Epithelial cell of proximal tubule (primary cell): ENCODE measurements around the gene KCTD13. TPM values are rescaled to one million over a fixed set of nuclear protein-coding genes. Genes with fewer than 3 reads are reported as not detected.
"Not testable (repeated sequence)": the region's sequence is repeated elsewhere in the genome, so short reads cannot be mapped to it uniquely, and the experiment has no call there.

Experiments
- DNase-seq: peaks from one replicate; pipeline ENCODE4 v3.0.0-alpha.2; 2011; ENCODE audit warnings: low read depth
- H3K4me3 ChIP-seq: 2 replicates; pipeline ENCODE4 v1.5.1; 2011; ENCODE audit warnings: low read depth, mild to moderate bottlenecking, low read length
- total RNA-seq: library from RNA; depleted of rRNA; stranded (reverse); fragments of >200 nt; gene quantifications from 2 replicates; pipeline ENCODE4 v1.2.3, GENCODE V29; 2015
- TF ChIP-seq, protein P1 (sequence below): conservative IDR thresholded peaks from 2 replicates; pipeline ENCODE4 v1.5.1; 2012; ENCODE audit warnings: low read depth, mild to moderate bottlenecking, low read length

Gene KCTD13
- total RNA-seq, 1 donor from 2014 or later: 17.4 TPM

DNA sequence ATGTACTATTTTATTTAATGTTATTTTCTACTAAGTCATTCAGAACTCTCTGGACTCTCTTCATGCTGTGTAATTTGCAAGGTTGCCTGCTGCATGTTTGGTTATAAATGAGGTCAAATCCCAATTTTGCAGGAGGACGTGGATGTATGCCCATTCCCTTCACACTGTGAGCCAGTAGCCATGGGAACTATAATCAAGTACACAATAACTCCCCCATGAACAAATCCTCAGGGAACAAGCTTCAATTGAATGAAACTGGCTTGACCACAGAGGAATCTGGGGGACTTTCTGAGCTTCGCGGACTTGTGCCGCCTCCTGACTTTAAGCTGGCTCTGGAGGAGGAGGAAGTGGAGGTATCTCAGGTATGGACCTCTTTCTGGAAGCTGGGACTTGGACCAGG is 14.6 kb upstream of the KCTD13 start:
- TF ChIP-seq, protein P1, sequence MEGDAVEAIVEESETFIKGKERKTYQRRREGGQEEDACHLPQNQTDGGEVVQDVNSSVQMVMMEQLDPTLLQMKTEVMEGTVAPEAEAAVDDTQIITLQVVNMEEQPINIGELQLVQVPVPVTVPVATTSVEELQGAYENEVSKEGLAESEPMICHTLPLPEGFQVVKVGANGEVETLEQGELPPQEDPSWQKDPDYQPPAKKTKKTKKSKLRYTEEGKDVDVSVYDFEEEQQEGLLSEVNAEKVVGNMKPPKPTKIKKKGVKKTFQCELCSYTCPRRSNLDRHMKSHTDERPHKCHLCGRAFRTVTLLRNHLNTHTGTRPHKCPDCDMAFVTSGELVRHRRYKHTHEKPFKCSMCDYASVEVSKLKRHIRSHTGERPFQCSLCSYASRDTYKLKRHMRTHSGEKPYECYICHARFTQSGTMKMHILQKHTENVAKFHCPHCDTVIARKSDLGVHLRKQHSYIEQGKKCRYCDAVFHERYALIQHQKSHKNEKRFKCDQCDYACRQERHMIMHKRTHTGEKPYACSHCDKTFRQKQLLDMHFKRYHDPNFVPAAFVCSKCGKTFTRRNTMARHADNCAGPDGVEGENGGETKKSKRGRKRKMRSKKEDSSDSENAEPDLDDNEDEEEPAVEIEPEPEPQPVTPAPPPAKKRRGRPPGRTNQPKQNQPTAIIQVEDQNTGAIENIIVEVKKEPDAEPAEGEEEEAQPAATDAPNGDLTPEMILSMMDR: no peak
- H3K4me3 ChIP-seq: no peak overlapping the region
- no peak for DNase-seq

DNA sequence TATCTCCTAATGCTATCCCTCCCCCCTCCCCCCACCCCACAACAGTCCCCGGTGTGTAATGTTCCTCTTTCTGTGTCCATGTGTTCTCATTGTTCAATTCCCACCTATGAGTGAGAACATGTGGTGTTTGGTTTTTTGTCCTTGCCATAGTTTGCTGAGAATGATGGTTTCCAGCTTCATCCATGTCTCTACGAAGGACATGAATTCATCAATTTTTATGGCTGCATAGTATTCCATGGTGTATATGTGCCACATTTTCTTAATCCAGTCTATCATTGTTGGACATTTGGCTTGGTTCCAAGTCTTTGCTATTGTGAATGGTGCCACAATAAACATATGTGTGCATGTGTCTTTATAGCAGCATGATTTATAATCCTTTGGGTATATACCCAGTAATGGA is 5.7 kb upstream of the KCTD13 start:
- not testable (repeated sequence) for DNase-seq, H3K4me3 ChIP-seq

DNA sequence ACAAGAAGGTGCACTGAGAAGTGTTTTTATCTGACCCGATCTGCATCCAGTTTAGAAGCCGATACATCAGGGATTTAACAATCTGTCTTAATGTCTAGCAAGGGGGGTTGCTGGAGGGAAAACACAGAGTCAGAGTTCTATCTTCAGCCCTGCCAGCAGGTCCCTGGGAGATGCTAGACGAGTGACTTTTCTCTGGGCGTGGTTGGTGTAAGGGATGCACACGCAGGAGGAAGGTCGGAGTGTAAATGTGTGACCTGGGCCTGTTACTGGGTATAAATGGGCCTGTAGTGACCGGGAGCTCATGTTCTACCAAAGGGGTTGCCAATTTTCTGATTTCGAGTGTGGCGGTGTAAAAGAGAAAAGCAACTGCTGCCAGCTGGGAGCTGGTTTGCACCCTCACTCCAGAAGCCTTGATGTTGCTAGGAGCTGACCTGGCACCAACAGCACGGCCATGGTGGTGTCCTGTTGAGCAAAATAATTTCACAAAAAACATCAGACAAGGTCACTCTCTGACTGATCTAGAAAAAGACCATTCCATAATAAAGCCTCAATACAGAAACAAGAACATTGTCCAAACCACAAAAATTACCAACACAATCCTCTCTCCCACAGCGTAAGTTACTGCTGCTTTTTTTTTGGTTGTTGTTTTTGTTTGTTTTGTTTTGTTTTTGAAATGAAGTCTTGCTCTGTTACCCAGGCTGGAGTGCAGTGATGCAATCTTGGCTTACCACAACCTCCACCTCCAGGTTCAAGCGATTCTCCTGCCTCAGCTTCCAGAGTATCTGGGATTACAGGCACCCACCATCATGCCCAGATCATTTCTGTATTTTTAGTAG is 1.3 kb upstream of the KCTD13 start:
- DNase-seq: no peak
- H3K4me3 ChIP-seq: peak overlapping the region; percentile 95
- TF ChIP-seq, protein P1: no peak

DNA sequence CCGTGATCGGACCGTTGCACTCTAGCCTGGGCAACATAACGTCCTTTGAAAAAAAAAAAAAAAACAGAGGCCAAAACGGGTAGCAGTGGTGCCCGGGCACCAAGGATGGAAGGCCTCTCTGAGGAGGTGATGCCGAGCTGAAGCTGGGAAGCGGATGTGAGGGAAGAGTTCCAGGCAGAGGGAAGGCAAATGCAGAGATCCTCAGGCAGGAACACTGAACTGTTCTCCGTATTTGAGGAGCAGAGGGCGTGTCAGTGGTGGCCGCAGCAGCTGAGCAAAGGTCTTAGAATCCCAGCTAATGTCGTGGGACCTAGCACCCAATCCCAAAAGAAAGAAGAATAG is 656 bp upstream of the KCTD13 start:
- TF ChIP-seq, protein P1: no peak
- peak overlapping the region; percentile 95 for H3K4me3 ChIP-seq
- DNase-seq: no peak

DNA sequence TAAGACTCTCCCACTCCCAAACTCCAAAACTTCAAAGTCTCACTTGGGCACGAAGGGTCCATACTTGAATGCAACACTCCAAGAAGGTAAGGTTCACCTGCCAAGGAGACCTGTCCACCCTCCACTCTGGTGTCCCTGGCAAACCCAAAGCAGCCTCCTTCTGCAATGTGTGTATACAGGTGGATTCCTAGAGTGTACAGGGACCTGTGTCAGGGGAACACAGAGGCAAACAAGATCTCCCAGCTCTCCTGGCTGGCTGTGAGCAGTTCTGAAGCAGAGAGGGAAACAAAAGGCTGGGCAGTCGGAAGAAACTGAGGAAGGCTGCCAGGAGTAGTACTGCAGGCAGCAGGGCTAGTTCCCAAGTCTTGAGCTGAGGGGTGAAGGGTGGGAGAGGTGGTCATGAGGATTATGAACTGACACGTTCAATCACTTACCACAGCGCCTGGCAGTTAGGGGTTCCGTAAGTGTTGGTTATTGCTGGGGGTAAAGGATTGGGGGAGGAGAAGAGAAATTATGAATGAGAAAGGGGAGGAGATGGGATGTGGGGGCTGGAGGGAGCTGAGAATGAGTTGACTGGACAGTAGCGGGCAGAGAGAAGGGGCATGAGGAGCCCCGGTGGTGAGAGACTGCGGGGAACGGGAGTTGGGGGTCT is 795 bp downstream of the KCTD13 start:
- no peak for DNase-seq
- TF ChIP-seq, protein P1: no peak
- H3K4me3 ChIP-seq: peak overlapping the region; percentile 95

DNA sequence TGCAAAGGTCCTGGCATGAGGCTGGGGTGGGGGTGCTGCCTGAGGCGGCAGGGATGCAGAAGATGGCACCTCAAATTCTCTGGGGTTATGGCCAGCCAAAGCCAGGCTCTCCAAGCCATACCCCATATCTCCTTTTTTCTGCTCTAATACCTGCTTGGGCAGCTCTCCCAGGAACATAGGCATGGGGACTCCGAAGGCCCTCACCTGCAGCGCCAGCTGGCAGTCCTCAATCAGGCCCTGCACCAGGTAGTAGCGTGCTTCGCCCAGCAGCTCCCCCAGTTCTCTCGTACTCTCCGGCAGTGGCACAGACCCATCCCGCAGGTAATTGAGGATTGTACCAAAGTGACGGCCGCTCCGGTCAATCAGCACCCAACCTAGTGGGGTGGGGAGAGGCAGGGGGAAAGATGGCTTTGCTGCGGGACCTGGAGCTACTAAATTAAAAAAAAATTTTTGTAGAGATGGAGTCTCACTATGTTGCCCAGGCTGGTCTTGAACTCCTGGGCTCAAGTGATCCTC is 3.0 kb downstream of the KCTD13 start:
- no peak for DNase-seq
- TF ChIP-seq, protein P1: no peak
- H3K4me3 ChIP-seq: no peak overlapping the region

DNA sequence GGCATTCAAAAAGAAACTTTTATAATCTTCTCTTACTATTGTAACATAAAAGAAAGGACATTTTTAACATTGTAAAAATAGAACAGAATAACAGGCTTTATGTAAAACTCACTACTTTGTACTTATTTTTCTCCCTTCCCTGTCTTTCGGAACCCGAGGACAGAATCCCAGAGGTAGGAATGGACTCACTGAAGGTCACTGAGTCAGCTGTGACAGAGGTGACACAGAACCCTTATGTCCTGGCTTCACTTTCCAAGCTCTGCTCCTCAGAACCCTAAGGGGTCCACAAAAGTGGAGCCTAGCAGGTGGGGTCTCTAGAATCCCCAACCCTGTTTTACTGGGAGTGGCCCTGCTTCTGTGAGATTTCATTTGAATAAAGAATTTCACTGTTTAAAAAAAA is 3.7 kb downstream of the KCTD13 start:
- H3K4me3 ChIP-seq: no peak overlapping the region
- TF ChIP-seq, protein P1: no peak
- DNase-seq: no peak
